Liver (tissue), 9 donors: Measurements from ENCODE around the gene INTS15. TPM values are rescaled to one million over a fixed set of nuclear protein-coding genes. Genes with fewer than 3 reads are reported as not detected.
A peak's percentile ranks its signal among the peaks of the same experiment; 100 is the strongest.

Experiments used
- DNase-seq: peaks from one replicate; pipeline ENCODE4 v3.0.0-alpha.2; 2017; ENCODE audit warnings: low spot score
- H3K27ac ChIP-seq, 2 donors: one replicate each; pipeline ENCODE4 v1.7.0; 2013; ENCODE audit warnings: inconsistent platforms in 2 of 2, low read length in 2 of 2, control low read depth in 1 of 2, low read depth in 1 of 2, mild to moderate bottlenecking in 1 of 2
- H3K27me3 ChIP-seq, 4 donors: one replicate each; pipeline versions ENCODE4 v1.6.1 to v1.7.0; 2013; ENCODE audit warnings: low read length in 3 of 4, inconsistent platforms in 1 of 4, mild to moderate bottlenecking in 1 of 4, moderate library complexity in 1 of 4; ENCODE audit not compliant: control insufficient read depth in 4 of 4, insufficient read depth in 4 of 4
- H3K36me3 ChIP-seq, 4 donors: one replicate each; pipeline versions ENCODE4 v1.6.1 to v1.7.0; 2013; ENCODE audit warnings: low read length in 3 of 4, mild to moderate bottlenecking in 3 of 4, low read depth in 1 of 4, moderate library complexity in 1 of 4; ENCODE audit not compliant: control insufficient read depth in 4 of 4, insufficient read depth in 3 of 4
- H3K4me1 ChIP-seq, 4 donors: one replicate each; pipeline versions ENCODE4 v1.6.1 to v1.7.0; 2013; ENCODE audit warnings: low read length in 3 of 4, mild to moderate bottlenecking in 3 of 4, moderate library complexity in 1 of 4; ENCODE audit not compliant: control insufficient read depth in 4 of 4, insufficient read depth in 4 of 4
- H3K4me3 ChIP-seq, 3 donors: one replicate each; pipeline versions ENCODE4 v1.6.1 to v1.7.0; 2013; ENCODE audit warnings: low read length in 3 of 3, control low read depth in 1 of 3, low read depth in 1 of 3, mild to moderate bottlenecking in 1 of 3
- H3K9ac ChIP-seq, 2 donors: one replicate each; pipeline ENCODE4 v1.7.0; 2013; ENCODE audit warnings: low read length in 2 of 2, mild to moderate bottlenecking in 2 of 2, moderate library complexity in 2 of 2, control low read depth in 1 of 2, low read depth in 1 of 2
- H3K9me3 ChIP-seq, 4 donors: one replicate each; pipeline versions ENCODE4 v1.6.1 to v1.7.0; 2013; ENCODE audit warnings: low read length in 3 of 4; ENCODE audit not compliant: control insufficient read depth in 4 of 4
- ATF3 ChIP-seq: IDR thresholded peaks from 2 replicates; pipeline ENCODE4 v1.6.1; 2016; ENCODE audit warnings: antibody characterized with exemption
- CTCF ChIP-seq: fragments of 150-350 bp; IDR thresholded peaks from 2 replicates; pipeline ENCODE4 v1.5.1; 2017; ENCODE audit warnings: improper control_type of control experiment, low read depth, low read length; ENCODE audit not compliant: missing input control
- EGR1 ChIP-seq, 2 donors: IDR thresholded peaks; 2 replicates each; pipeline ENCODE4 v1.6.1; 2016 to 2018; ENCODE audit warnings: antibody characterized with exemption in 2 of 2, low read depth in 2 of 2
- FOXA1 ChIP-seq: IDR thresholded peaks from 2 replicates; pipeline ENCODE4 v1.6.1; 2016; ENCODE audit warnings: antibody characterized with exemption
- FOXA2 ChIP-seq: IDR thresholded peaks from 2 replicates; pipeline ENCODE4 v1.6.1; 2016; ENCODE audit warnings: antibody characterized with exemption
- GABPA ChIP-seq, 2 donors: IDR thresholded peaks in 1 of 2; conservative IDR thresholded peaks in 1 of 2; 2 replicates each; pipeline ENCODE4 v1.6.1; 2016; ENCODE audit warnings: antibody characterized with exemption in 2 of 2, mild to moderate bottlenecking in 1 of 2, moderate library complexity in 1 of 2
- HNF4A ChIP-seq, 2 donors: conservative IDR thresholded peaks; 2 replicates each; pipeline ENCODE4 v1.6.1; 2016; ENCODE audit warnings: antibody characterized with exemption in 2 of 2, mild to moderate bottlenecking in 2 of 2
- HNF4G ChIP-seq: IDR thresholded peaks from 2 replicates; pipeline ENCODE4 v1.6.1; 2016; ENCODE audit warnings: antibody characterized with exemption
- JUND ChIP-seq, 2 donors: IDR thresholded peaks; 2 replicates each; pipeline ENCODE4 v1.6.1; 2016; ENCODE audit warnings: antibody characterized with exemption in 2 of 2
- MAX ChIP-seq: IDR thresholded peaks from 2 replicates; pipeline ENCODE4 v1.6.1; 2016; ENCODE audit warnings: antibody characterized with exemption
- NR2F2 ChIP-seq: IDR thresholded peaks from 2 replicates; pipeline ENCODE4 v1.6.1; 2016; ENCODE audit warnings: antibody characterized with exemption
- RAD21 ChIP-seq, 2 donors: IDR thresholded peaks; 2 replicates each; pipeline ENCODE4 v1.6.1; 2016; ENCODE audit warnings: antibody characterized with exemption in 2 of 2, mild to moderate bottlenecking in 2 of 2
- REST ChIP-seq: IDR thresholded peaks from 2 replicates; pipeline ENCODE4 v1.6.1; 2016; ENCODE audit warnings: antibody characterized with exemption, mild to moderate bottlenecking
- RXRA ChIP-seq, 2 donors: IDR thresholded peaks; 2 replicates each; pipeline ENCODE4 v1.6.1; 2017 to 2018; ENCODE audit warnings: antibody characterized with exemption in 2 of 2, mild to moderate bottlenecking in 1 of 2
- SP1 ChIP-seq: IDR thresholded peaks from 2 replicates; pipeline ENCODE4 v1.6.1; 2018; ENCODE audit warnings: antibody characterized with exemption, mild to moderate bottlenecking
- TAF1 ChIP-seq: conservative IDR thresholded peaks from 2 replicates; pipeline ENCODE4 v1.6.1; 2016; ENCODE audit warnings: antibody characterized with exemption, mild to moderate bottlenecking
- YY1 ChIP-seq: IDR thresholded peaks from 2 replicates; pipeline ENCODE4 v1.6.1; 2016; ENCODE audit warnings: antibody characterized with exemption, mild to moderate bottlenecking
- ZBTB33 ChIP-seq: IDR thresholded peaks from 2 replicates; pipeline ENCODE4 v1.6.1; 2016; ENCODE audit warnings: antibody characterized with exemption
- WGBS: extraction: QIAGEN DNeasy Blood & Tissue Kit; methylation state at CpG from one replicate; pipeline ENCODE4 v1.1.7; 2013; 5-methylcytosine and 5-hydroxymethylcytosine counted together
- polyA plus RNA-seq, 2 donors: library from polyadenylated mRNA; stranded (reverse) in 1 of 2; unstranded in 1 of 2; fragments of 200-250 nt in 1 of 2; fragments of >200 nt in 1 of 2; fragmentation: Nextera tagmentation in 1 of 2; extraction: Ambion mirVana in 1 of 2; gene quantifications; one replicate each; pipeline versions ENCODE4 v1.2.1 to v1.2.3, GENCODE V29; 2013 to 2015
- total RNA-seq, 2 donors: library from RNA; depleted of rRNA; stranded (reverse); fragments of >200 nt; gene quantifications; one replicate each; pipeline ENCODE4 v1.2.3, GENCODE V29; 2014
- donor health status: healthy.
- donor health status: healthy.
- donor health status: healthy.
- donor health status: healthy.
- donor health status: healthy.

The INTS15 gene
- total and polyA plus RNA-seq, 4 donors = 5.2 to 10.4 (median 8.2) TPM

- Histone ChIP-seq H3K9ac (no peak overlapping the region), H3K9me3 (peaks cover 2 to 18% (median 8%) of the 10 kb centered on the region in 4 donors), H3K27ac (no peak overlapping the region), H3K4me1 (no peaks in the 10 kb centered on the region), H3K27me3 (no peaks in the 10 kb centered on the region), H3K4me3 (no peak overlapping the region), H3K36me3 (peaks cover 22 to 78% (median 36%) of the 10 kb centered on the region in 4 donors)
- no peak for TF ChIP-seq YY1
- TF ChIP-seq TAF1 = no peak
- TF ChIP-seq HNF4A (conservative IDR thresholded peaks at IDR 0.05) = no peak
- TF ChIP-seq EGR1 (IDR thresholded peaks at IDR 0.05; ENCODE audit: low read depth in 2 of 2) = no peak
- no peak for TF ChIP-seq CTCF
- TF ChIP-seq REST = no peak
- TF ChIP-seq RAD21 (IDR thresholded peaks at IDR 0.05) = no peak
- TF ChIP-seq FOXA2 = no peak
- no peak for TF ChIP-seq RXRA (IDR thresholded peaks at IDR 0.05)
- no peak for TF ChIP-seq JUND (IDR thresholded peaks at IDR 0.05)
- no peak for TF ChIP-seq ZBTB33
- no peak for TF ChIP-seq FOXA1
- no peak for TF ChIP-seq GABPA (IDR thresholded peaks at IDR 0.05 in 1 of 2, conservative IDR thresholded peaks at IDR 0.05 in 1 of 2)
- no peak for TF ChIP-seq ATF3
- TF ChIP-seq NR2F2 = no peak
- no peak for TF ChIP-seq MAX
- no peak for TF ChIP-seq SP1
- no peak for TF ChIP-seq HNF4G
- WGBS = 94% methylated on average over 13 of the region's 13 CpGs
- peak; percentile 17 for DNase-seq
Measured at GRCh38 chr7:6649241-6649961, 59.6 kb downstream of the INTS15 start.
